HCT116 (cell line): ENCODE measurements around the gene NXF3. TPM values are rescaled to one million over a fixed set of nuclear protein-coding genes. Genes with fewer than 3 reads are reported as not detected.

Source experiments
- ATAC-seq: fragments of 200-7000 bp; cut with Tn5 transposase; 2 replicates; pipeline ENCODE4 v1.9.1; 2020; ENCODE audit warnings: mild to moderate bottlenecking, moderate library complexity
- BruUV-seq: library from RNA; stranded (reverse); fragments of 400-500 nt; replicated peaks from 2 replicates; lab custom pipeline; 2021; lab: Mats Ljungman, UMichigan
- CTCF ChIA-PET: fragments of 300-600 bp; sonication (Branson Sonifier 250); formaldehyde crosslinking; loops from one replicate; lab custom pipeline; 2021; ENCODE audit warnings: antibody characterized with exemption; lab: Charles Lee
- POLR2A ChIA-PET: fragments of 300-600, 350-600 bp; sonication (Branson Sonifier 250); formaldehyde crosslinking; loops from one replicate; lab custom pipeline; 2021; ENCODE audit warnings: antibody characterized with exemption; lab: Charles Lee
- RAD21 ChIA-PET, 2 experiments: fragments of 300-600 bp; sonication (Branson Sonifier 250); formaldehyde crosslinking; loops; one replicate each; lab custom pipeline; 2023; ENCODE audit warnings: low total read pairs in 2 of 2; ENCODE audit not compliant: uncharacterized antibody in 2 of 2, unreplicated experiment in 2 of 2, low non-redundant PET in 1 of 2; lab: Charles Lee
- DNase-seq: peaks from one replicate; pipeline ENCODE4 v3.0.0-alpha.2; 2010; ENCODE audit warnings: low read depth, low spot score
- H2AFZ ChIP-seq: fragments of 200-600 bp; shearing (Covaris generic), sonication (generic); 2 replicates; pipeline ENCODE4 v1.6.1; 2017; ENCODE audit warnings: low read depth, mixed run types, mixed read lengths, antibody characterized with exemption, low read length; ENCODE audit not compliant: poor library complexity, severe bottlenecking
- H3K27ac ChIP-seq: 2 replicates; pipeline ENCODE4 v1.5.1; 2012; ENCODE audit warnings: low read depth, low read length
- H3K27me3 ChIP-seq: fragments of 200-600 bp; sonication (generic); 2 replicates; pipeline ENCODE4 v1.6.1; 2016; ENCODE audit warnings: mixed run types, low read length, mixed read lengths; ENCODE audit not compliant: insufficient read depth
- H3K36me3 ChIP-seq, 2 experiments: fragments of 200-500 bp in 1 of 2; fragments of 200-600 bp in 1 of 2; sonication (Bioruptor generic) in 1 of 2; sonication (generic) in 1 of 2; 2 replicates each; pipeline versions ENCODE4 v1.5.1 to v1.6.1; 2014 to 2016; ENCODE audit warnings: low read length in 2 of 2, inconsistent platforms in 1 of 2, mixed read lengths in 1 of 2, mixed run types in 1 of 2; ENCODE audit not compliant: insufficient read depth in 2 of 2, control insufficient read depth in 1 of 2
- H3K4me1 ChIP-seq, 2 experiments: fragments of 200-600 bp in 1 of 2; sonication (generic) in 1 of 2; 2 replicates each; pipeline versions ENCODE4 v1.5.1 to v1.6.1; 2012 to 2017; ENCODE audit warnings: low read length in 2 of 2, inconsistent platforms in 1 of 2, mild to moderate bottlenecking in 1 of 2, mixed read lengths in 1 of 2, mixed run types in 1 of 2, moderate library complexity in 1 of 2; ENCODE audit not compliant: insufficient read depth in 2 of 2, control insufficient read depth in 1 of 2
- H3K4me2 ChIP-seq: fragments of 200-600 bp; sonication (generic); 2 replicates; pipeline ENCODE4 v1.6.1; 2017; ENCODE audit warnings: mixed run types, low read length, mixed read lengths
- H3K4me3 ChIP-seq, 2 experiments: fragments of 200-600 bp in 1 of 2; sonication (generic) in 1 of 2; replicated peaks in 1 of 2; 2 replicates each; pipeline ENCODE4 v1.5.1; 2011 to 2016; ENCODE audit warnings: low read length in 2 of 2, control low read depth in 1 of 2, low read depth in 1 of 2, mild to moderate bottlenecking in 1 of 2, mixed read lengths in 1 of 2, mixed run types in 1 of 2
- H3K79me2 ChIP-seq: fragments of 200-600 bp; sonication (generic); 2 replicates; pipeline ENCODE4 v1.6.1; 2017; ENCODE audit warnings: mild to moderate bottlenecking, mixed run types, low read length, moderate library complexity, mixed read lengths; ENCODE audit not compliant: insufficient read depth
- H3K9ac ChIP-seq: fragments of 200-600 bp; sonication (generic); 2 replicates; pipeline ENCODE4 v1.6.1; 2016; ENCODE audit warnings: low read length, mixed read lengths
- H3K9me2 ChIP-seq: fragments of 200-600 bp; sonication (generic), shearing (Covaris generic); 2 replicates; pipeline ENCODE4 v1.6.1; 2017; ENCODE audit warnings: mixed run types, mild to moderate bottlenecking, moderate library complexity; ENCODE audit not compliant: insufficient read depth
- H3K9me3 ChIP-seq, 2 experiments: fragments of 200-500 bp in 1 of 2; fragments of 200-600 bp in 1 of 2; sonication (Bioruptor generic) in 1 of 2; sonication (generic) in 1 of 2; 2 replicates each; pipeline ENCODE4 v1.6.1; 2014 to 2017; ENCODE audit warnings: low read length in 2 of 2, mixed read lengths in 2 of 2, inconsistent platforms in 1 of 2, low read depth in 1 of 2, mild to moderate bottlenecking in 1 of 2, mixed run types in 1 of 2, moderate library complexity in 1 of 2; ENCODE audit not compliant: control insufficient read depth in 1 of 2, insufficient read depth in 1 of 2
- H4K20me1 ChIP-seq: fragments of 200-600 bp; sonication (generic), shearing (Covaris generic); 2 replicates; pipeline ENCODE4 v1.6.1; 2017; ENCODE audit warnings: mixed run types, mild to moderate bottlenecking, moderate library complexity; ENCODE audit not compliant: insufficient read depth
- MAX ChIP-seq: IDR thresholded peaks from 2 replicates; pipeline ENCODE4 v1.6.1; 2012
- POLR2AphosphoS5 ChIP-seq: IDR thresholded peaks from 2 replicates; pipeline ENCODE4 v1.6.1; 2011; ENCODE audit warnings: mild to moderate bottlenecking, low read depth, low read length, moderate library complexity
- RAD21 ChIP-seq: IDR thresholded peaks from 2 replicates; pipeline ENCODE4 v1.6.1; 2012; ENCODE audit warnings: low read depth, mild to moderate bottlenecking
- SIN3A ChIP-seq: IDR thresholded peaks from 2 replicates; pipeline ENCODE4 v1.6.1; 2012; ENCODE audit warnings: low read depth
- SP1 ChIP-seq: IDR thresholded peaks from 2 replicates; pipeline ENCODE4 v1.6.1; 2012; ENCODE audit warnings: low read depth
- SRF ChIP-seq: IDR thresholded peaks from 2 replicates; pipeline ENCODE4 v1.6.1; 2012; ENCODE audit warnings: low read depth
- YY1 ChIP-seq: IDR thresholded peaks from 2 replicates; pipeline ENCODE4 v1.6.1; 2011; ENCODE audit warnings: low read length, low read depth, moderate library complexity, mild to moderate bottlenecking; ENCODE audit not compliant: insufficient replicate concordance; ENCODE audit errors: extremely low read depth
- ZFX ChIP-seq: fragments of 450-650 bp; IDR thresholded peaks from 2 replicates; pipeline ENCODE4 v1.6.1; 2017
- intact Hi-C: fragments of 100-400 bp; cut with micrococcal nuclease; formaldehyde crosslinking; loops from 2 replicates; pipeline ENCODE4 v1.10.0; 2022
- total RNA-seq: library from RNA; stranded (reverse); gene quantifications from one replicate; pipeline ENCODE4 v1.2.1, GENCODE V29; 2021; ENCODE audit not compliant: unreplicated experiment
- TF ChIP-seq, protein P1 (sequence below): IDR thresholded peaks from 2 replicates; pipeline ENCODE4 v1.6.1; 2012; ENCODE audit warnings: low read depth
- TF ChIP-seq, protein P2 (sequence below): IDR thresholded peaks from 2 replicates; pipeline ENCODE4 v1.6.1; 2011; ENCODE audit warnings: mild to moderate bottlenecking, low read length, moderate library complexity; ENCODE audit not compliant: insufficient replicate concordance; ENCODE audit errors: extremely low read depth
- TF ChIP-seq, protein P3 (sequence below), 3 experiments: fragments of 200-600 bp in 1 of 3; sonication (generic) in 1 of 3; IDR thresholded peaks in 2 of 3; conservative IDR thresholded peaks in 1 of 3; 2 replicates each; pipeline ENCODE4 v1.5.1; 2012 to 2017; ENCODE audit warnings: low read depth in 2 of 3, low read length in 2 of 3, antibody characterized with exemption in 1 of 3, borderline replicate concordance in 1 of 3, control low read depth in 1 of 3, mild to moderate bottlenecking in 1 of 3, mixed read lengths in 1 of 3, mixed run types in 1 of 3, moderate library complexity in 1 of 3; ENCODE audit not compliant: insufficient read depth in 1 of 3

Gene NXF3
- total RNA-seq, 1 experiment from 2014 or later = 0.25 TPM

DNA sequence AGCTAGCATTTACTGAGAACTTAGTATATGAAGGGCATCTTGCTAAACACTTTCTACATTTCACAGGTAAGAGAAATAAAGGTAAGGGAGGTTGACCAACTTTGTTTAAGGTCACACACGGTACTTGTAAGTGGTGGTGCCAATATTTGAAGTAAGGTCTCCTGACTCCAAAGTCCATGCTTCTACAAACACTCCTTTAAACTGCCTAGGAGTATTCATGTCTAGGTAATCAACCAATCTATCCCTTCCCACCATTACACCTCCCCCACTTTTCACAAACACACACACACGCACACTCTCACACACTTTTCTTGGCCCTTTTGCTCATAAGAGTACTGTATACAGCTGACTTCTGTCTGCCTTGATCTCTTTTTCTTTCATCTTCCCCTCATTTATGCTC, 36.0 kb downstream of the NXF3 start:
- RAD21 ChIA-PET = no interaction called here
- DNase-seq = no peak
- TF ChIP-seq RAD21 = no peak
- TF ChIP-seq, protein P1, sequence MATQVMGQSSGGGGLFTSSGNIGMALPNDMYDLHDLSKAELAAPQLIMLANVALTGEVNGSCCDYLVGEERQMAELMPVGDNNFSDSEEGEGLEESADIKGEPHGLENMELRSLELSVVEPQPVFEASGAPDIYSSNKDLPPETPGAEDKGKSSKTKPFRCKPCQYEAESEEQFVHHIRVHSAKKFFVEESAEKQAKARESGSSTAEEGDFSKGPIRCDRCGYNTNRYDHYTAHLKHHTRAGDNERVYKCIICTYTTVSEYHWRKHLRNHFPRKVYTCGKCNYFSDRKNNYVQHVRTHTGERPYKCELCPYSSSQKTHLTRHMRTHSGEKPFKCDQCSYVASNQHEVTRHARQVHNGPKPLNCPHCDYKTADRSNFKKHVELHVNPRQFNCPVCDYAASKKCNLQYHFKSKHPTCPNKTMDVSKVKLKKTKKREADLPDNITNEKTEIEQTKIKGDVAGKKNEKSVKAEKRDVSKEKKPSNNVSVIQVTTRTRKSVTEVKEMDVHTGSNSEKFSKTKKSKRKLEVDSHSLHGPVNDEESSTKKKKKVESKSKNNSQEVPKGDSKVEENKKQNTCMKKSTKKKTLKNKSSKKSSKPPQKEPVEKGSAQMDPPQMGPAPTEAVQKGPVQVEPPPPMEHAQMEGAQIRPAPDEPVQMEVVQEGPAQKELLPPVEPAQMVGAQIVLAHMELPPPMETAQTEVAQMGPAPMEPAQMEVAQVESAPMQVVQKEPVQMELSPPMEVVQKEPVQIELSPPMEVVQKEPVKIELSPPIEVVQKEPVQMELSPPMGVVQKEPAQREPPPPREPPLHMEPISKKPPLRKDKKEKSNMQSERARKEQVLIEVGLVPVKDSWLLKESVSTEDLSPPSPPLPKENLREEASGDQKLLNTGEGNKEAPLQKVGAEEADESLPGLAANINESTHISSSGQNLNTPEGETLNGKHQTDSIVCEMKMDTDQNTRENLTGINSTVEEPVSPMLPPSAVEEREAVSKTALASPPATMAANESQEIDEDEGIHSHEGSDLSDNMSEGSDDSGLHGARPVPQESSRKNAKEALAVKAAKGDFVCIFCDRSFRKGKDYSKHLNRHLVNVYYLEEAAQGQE = no peak
- TF ChIP-seq, protein P2, sequence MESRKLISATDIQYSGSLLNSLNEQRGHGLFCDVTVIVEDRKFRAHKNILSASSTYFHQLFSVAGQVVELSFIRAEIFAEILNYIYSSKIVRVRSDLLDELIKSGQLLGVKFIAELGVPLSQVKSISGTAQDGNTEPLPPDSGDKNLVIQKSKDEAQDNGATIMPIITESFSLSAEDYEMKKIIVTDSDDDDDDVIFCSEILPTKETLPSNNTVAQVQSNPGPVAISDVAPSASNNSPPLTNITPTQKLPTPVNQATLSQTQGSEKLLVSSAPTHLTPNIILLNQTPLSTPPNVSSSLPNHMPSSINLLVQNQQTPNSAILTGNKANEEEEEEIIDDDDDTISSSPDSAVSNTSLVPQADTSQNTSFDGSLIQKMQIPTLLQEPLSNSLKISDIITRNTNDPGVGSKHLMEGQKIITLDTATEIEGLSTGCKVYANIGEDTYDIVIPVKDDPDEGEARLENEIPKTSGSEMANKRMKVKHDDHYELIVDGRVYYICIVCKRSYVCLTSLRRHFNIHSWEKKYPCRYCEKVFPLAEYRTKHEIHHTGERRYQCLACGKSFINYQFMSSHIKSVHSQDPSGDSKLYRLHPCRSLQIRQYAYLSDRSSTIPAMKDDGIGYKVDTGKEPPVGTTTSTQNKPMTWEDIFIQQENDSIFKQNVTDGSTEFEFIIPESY = no peak
- no peak for TF ChIP-seq POLR2AphosphoS5
- no peak for TF ChIP-seq SP1
- no peak for TF ChIP-seq SIN3A
- TF ChIP-seq ZFX = no peak
- no peak for TF ChIP-seq YY1
- TF ChIP-seq MAX = no peak
- no peak for TF ChIP-seq SRF
- TF ChIP-seq, protein P3, sequence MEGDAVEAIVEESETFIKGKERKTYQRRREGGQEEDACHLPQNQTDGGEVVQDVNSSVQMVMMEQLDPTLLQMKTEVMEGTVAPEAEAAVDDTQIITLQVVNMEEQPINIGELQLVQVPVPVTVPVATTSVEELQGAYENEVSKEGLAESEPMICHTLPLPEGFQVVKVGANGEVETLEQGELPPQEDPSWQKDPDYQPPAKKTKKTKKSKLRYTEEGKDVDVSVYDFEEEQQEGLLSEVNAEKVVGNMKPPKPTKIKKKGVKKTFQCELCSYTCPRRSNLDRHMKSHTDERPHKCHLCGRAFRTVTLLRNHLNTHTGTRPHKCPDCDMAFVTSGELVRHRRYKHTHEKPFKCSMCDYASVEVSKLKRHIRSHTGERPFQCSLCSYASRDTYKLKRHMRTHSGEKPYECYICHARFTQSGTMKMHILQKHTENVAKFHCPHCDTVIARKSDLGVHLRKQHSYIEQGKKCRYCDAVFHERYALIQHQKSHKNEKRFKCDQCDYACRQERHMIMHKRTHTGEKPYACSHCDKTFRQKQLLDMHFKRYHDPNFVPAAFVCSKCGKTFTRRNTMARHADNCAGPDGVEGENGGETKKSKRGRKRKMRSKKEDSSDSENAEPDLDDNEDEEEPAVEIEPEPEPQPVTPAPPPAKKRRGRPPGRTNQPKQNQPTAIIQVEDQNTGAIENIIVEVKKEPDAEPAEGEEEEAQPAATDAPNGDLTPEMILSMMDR (IDR thresholded peaks at IDR 0.05 in 2 of 3, conservative IDR thresholded peaks at IDR 0.05 in 1 of 3; ENCODE audit: borderline replicate concordance in 1 of 3, insufficient read depth in 1 of 3, low read depth in 2 of 3, low read length in 2 of 3) = no peak

More for the DNA sequence above, 36.0 kb downstream of the NXF3 start:
- ChIA-PET POLR2A (no interaction called here), CTCF (no interaction called here)
- Histone ChIP-seq H3K79me2 (no peaks in the 10 kb centered on the region), H3K9me3 (no peaks in the 10 kb centered on the region), H3K36me3 (no peaks in the 10 kb centered on the region), H3K4me3 (no peak overlapping the region), H2AFZ (no peak overlapping the region), H3K27me3 (no peaks in the 10 kb centered on the region), H3K4me2 (no peak overlapping the region), H4K20me1 (no peaks in the 10 kb centered on the region), H3K4me1 (no peaks in the 10 kb centered on the region), H3K27ac (no peak overlapping the region), H3K9ac (no peak overlapping the region), H3K9me2 (no peaks in the 10 kb centered on the region)
- BruUV-seq = no TSS peak
- intact Hi-C loops = no loop called here
- ATAC-seq = no peak
